ENCODE data around the gene YIPF2. TPM values are rescaled to one million over a fixed set of nuclear protein-coding genes. Genes with fewer than 3 reads are reported as not detected.

YIPF2 gene
- total and polyA plus RNA-seq, 2 of the 4 experiments (the other 2 are of a cell fraction), result 61.5 to 78.0 TPM

GRCh38 chr19:10894911-10895213 is 33.6 kb downstream of the YIPF2 start:
- no peak overlapping the region for H2AK9ac ChIP-seq (replicated peaks; ENCODE audit: low read depth, low read length, poor library complexity)
- no peak overlapping the region for H3K18ac ChIP-seq (ENCODE audit: low read depth, low read length)
- no peak overlapping the region for H4K8ac ChIP-seq (ENCODE audit: low read depth in 2 of 2, low read length in 2 of 2)
- ATAC-seq (ENCODE audit: low read depth), result no peak
- POLR2A ChIA-PET (ENCODE audit: unreplicated experiment), result no interaction called here
- no peak overlapping the region for H2BK5ac ChIP-seq (ENCODE audit: low read depth, low read length, poor library complexity, severe bottlenecking)
- H3K56ac ChIP-seq (ENCODE audit: extremely low read depth, insufficient read depth, low read length), result no peak overlapping the region
- H4K20me1 ChIP-seq (ENCODE audit: insufficient read depth, low read length), result peaks cover 72% of the 10 kb centered on the region
- H3K14ac ChIP-seq (replicated peaks; ENCODE audit: low read depth, low read length), result no peak overlapping the region
- H3K4ac ChIP-seq (ENCODE audit: low read depth, low read length), result no peak overlapping the region
- CTCF ChIA-PET, result no interaction called here
- TF ChIP-seq USF2 (IDR thresholded peaks at IDR 0.05; ENCODE audit: low read depth, low read length) (no peak), SMC3 (IDR thresholded peaks at IDR 0.05; ENCODE audit: low read depth, low read length) (no peak), RAD21 (IDR thresholded peaks at IDR 0.05; ENCODE audit: low read length) (no peak), NFE2L2 (IDR thresholded peaks at IDR 0.05; ENCODE audit: low read depth, low read length) (no peak), CHD1 (IDR thresholded peaks at IDR 0.05; ENCODE audit: low read depth, low read length) (no peak), POLR2A (IDR thresholded peaks at IDR 0.05; ENCODE audit: low read depth, low read length) (no peak), CEBPB (IDR thresholded peaks at IDR 0.05; ENCODE audit: low read depth, low read length) (no peak), RFX5 (IDR thresholded peaks at IDR 0.05; ENCODE audit: low read depth, low read length) (no peak), MAFK (IDR thresholded peaks at IDR 0.05; ENCODE audit: low read depth, low read length) (no peak), FOS (IDR thresholded peaks at IDR 0.05; ENCODE audit: low read depth, low read length) (no peak), MXI1 (IDR thresholded peaks at IDR 0.05; ENCODE audit: borderline replicate concordance, low read depth, low read length) (no peak), RCOR1 (IDR thresholded peaks at IDR 0.05; ENCODE audit: insufficient replicate concordance, low read length) (no peak), BHLHE40 (IDR thresholded peaks at IDR 0.05; ENCODE audit: low read depth, low read length) (no peak), MAZ (IDR thresholded peaks at IDR 0.05; ENCODE audit: borderline replicate concordance, low read depth, low read length) (no peak)
- TF ChIP-seq, protein P1, sequence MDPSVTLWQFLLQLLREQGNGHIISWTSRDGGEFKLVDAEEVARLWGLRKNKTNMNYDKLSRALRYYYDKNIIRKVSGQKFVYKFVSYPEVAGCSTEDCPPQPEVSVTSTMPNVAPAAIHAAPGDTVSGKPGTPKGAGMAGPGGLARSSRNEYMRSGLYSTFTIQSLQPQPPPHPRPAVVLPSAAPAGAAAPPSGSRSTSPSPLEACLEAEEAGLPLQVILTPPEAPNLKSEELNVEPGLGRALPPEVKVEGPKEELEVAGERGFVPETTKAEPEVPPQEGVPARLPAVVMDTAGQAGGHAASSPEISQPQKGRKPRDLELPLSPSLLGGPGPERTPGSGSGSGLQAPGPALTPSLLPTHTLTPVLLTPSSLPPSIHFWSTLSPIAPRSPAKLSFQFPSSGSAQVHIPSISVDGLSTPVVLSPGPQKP (IDR thresholded peaks at IDR 0.05; ENCODE audit: borderline replicate concordance, low read depth, low read length), result no peak
- TF ChIP-seq, protein P2, sequence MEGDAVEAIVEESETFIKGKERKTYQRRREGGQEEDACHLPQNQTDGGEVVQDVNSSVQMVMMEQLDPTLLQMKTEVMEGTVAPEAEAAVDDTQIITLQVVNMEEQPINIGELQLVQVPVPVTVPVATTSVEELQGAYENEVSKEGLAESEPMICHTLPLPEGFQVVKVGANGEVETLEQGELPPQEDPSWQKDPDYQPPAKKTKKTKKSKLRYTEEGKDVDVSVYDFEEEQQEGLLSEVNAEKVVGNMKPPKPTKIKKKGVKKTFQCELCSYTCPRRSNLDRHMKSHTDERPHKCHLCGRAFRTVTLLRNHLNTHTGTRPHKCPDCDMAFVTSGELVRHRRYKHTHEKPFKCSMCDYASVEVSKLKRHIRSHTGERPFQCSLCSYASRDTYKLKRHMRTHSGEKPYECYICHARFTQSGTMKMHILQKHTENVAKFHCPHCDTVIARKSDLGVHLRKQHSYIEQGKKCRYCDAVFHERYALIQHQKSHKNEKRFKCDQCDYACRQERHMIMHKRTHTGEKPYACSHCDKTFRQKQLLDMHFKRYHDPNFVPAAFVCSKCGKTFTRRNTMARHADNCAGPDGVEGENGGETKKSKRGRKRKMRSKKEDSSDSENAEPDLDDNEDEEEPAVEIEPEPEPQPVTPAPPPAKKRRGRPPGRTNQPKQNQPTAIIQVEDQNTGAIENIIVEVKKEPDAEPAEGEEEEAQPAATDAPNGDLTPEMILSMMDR (conservative IDR thresholded peaks at IDR 0.05; ENCODE audit: low read depth, low read length), result no peak
- peaks cover 32 to 87% of the 10 kb centered on the region in 2 experiments for H3K79me1 ChIP-seq (ENCODE audit: low read depth in 1 of 2, low read length in 2 of 2)
- no peak overlapping the region for H2BK15ac ChIP-seq (ENCODE audit: low read depth, low read length)
- BruUV-seq (replicated peaks), result no TSS peak
- H2AFZ ChIP-seq (replicated peaks; ENCODE audit: low read length, poor library complexity), result no peak overlapping the region
- peaks cover 16% of the 10 kb centered on the region for H3K4me1 ChIP-seq (ENCODE audit: control insufficient read depth, insufficient read depth, low read length)
- WGBS, 2 experiments (ENCODE audit: extremely low coverage in 2 of 2, insufficient read length in 1 of 2), result no CpG with 5 or more reads among the region's 7 CpGs
- H3K9me3 ChIP-seq (ENCODE audit: control insufficient read depth, insufficient read depth, low read length), result no peaks in the 10 kb centered on the region
- H2BK20ac ChIP-seq (ENCODE audit: low read depth, low read length), result no peak overlapping the region
- H3K27me3 ChIP-seq (ENCODE audit: control insufficient read depth, insufficient read depth, low read length), result no peaks in the 10 kb centered on the region
- no peak overlapping the region for H3K4me2 ChIP-seq (ENCODE audit: low read depth, low read length)
- H3K9me1 ChIP-seq (ENCODE audit: insufficient read depth, low read length), result peaks cover 31% of the 10 kb centered on the region
- no peak for DNase-seq
- H3K27ac ChIP-seq (ENCODE audit: insufficient read depth, low read length), result no peak overlapping the region
- no peak overlapping the region for H3K4me3 ChIP-seq (ENCODE audit: insufficient read depth, low read depth, low read length)
- intact Hi-C loops (cut with micrococcal nuclease), result no loop called here
- H4K5ac ChIP-seq (ENCODE audit: low read depth, low read length), result no peak overlapping the region
- no peak overlapping the region for H3K9ac ChIP-seq (ENCODE audit: low read depth, low read length)
- H4K91ac ChIP-seq (ENCODE audit: insufficient read depth, low read depth, low read length), result no peak overlapping the region
- in situ Hi-C loops (cut with MboI; ENCODE audit: low sequenced_read_pairs), result no loop called here
- dilution Hi-C loops (cut with HindIII; ENCODE audit: low sequenced_read_pairs, unreplicated experiment), result no loop called here
- H2AK5ac ChIP-seq (ENCODE audit: low read depth, low read length), result no peak overlapping the region
- H3K36me3 ChIP-seq (ENCODE audit: control insufficient read depth, insufficient read depth, low read length), result no peaks in the 10 kb centered on the region
- H2BK120ac ChIP-seq (ENCODE audit: low read depth, low read length), result no peak overlapping the region
- H3K23ac ChIP-seq (ENCODE audit: low read depth, low read length), result no peak overlapping the region
